Measurements from ENCODE around the gene WHAMM. TPM values are rescaled to one million over a fixed set of nuclear protein-coding genes. Genes with fewer than 3 reads are reported as not detected.
"Not testable (repeated sequence)": the region's sequence is repeated elsewhere in the genome, so short reads cannot be mapped to it uniquely, and the experiment has no call there.

The WHAMM gene
- total RNA-seq = 10 to 100 TPM; 91.2 to 99.7 TPM
- total RNA-seq = 63.7 to 120 reads per million in 2 donors

- Mint-ChIP-seq H3K4me3 (peak within 1 kb of the TSS; percentile 99), H3K36me3 (ENCODE audit: low read depth) (peaks cover 3% of the 10 kb centered on the region), H3K4me1 (peaks cover 32% of the 10 kb centered on the region), H3K27ac (peak within 1 kb of the TSS; percentile 100), H3K27me3 (peaks cover 6% of the 10 kb centered on the region)
- peak; percentile 94 for ATAC-seq
- H3K9me3 ChIP-seq (ENCODE audit: control insufficient read depth, low read length, poor library complexity, severe bottlenecking) = no peaks in the 10 kb centered on the region
- peak; percentile 86 to 93 (median 91) for DNase-seq
Observed at GRCh38 chr15:82809308-82810060, at the start of gene WHAMM. Gene WHAMM (plus strand): TSS chr15:82809628. CDS start chr15:82809727, 99 bp downstream.

- H3K9me3 ChIP-seq (ENCODE audit: control insufficient read depth, low read length, poor library complexity, severe bottlenecking) = no peaks in the 10 kb centered on the region
- peaks cover 20% of the 10 kb centered on the region for H3K4me1 Mint-ChIP-seq
- no peak overlapping the region for H3K27ac Mint-ChIP-seq
- peaks cover 18% of the 10 kb centered on the region for H3K36me3 Mint-ChIP-seq (ENCODE audit: low read depth)
- no peaks in the 10 kb centered on the region for H3K27me3 Mint-ChIP-seq
- H3K4me3 Mint-ChIP-seq = no peak overlapping the region
- no peak for DNase-seq
- no peak for ATAC-seq
Observed at GRCh38 chr15:82763361-82764116, 45.9 kb upstream of the WHAMM start.

- H3K9me3 ChIP-seq (ENCODE audit: control insufficient read depth, low read length, poor library complexity, severe bottlenecking) = no peaks in the 10 kb centered on the region
- H3K27me3 Mint-ChIP-seq = no peaks in the 10 kb centered on the region
- no peak for DNase-seq
- H3K36me3 Mint-ChIP-seq (ENCODE audit: low read depth) = peaks cover 16% of the 10 kb centered on the region
- no peak for ATAC-seq
- H3K4me1 Mint-ChIP-seq = peaks cover 17% of the 10 kb centered on the region
- no peak overlapping the region for H3K4me3 Mint-ChIP-seq
- no peak overlapping the region for H3K27ac Mint-ChIP-seq
Observed at GRCh38 chr15:82764117-82764490, 45.3 kb upstream of the WHAMM start.

GRCh38 chr15:82764740-82765139 is 44.7 kb upstream of the WHAMM start:
- H3K4me3 Mint-ChIP-seq = no peak overlapping the region
- peaks cover 16% of the 10 kb centered on the region for H3K36me3 Mint-ChIP-seq (ENCODE audit: low read depth)
- H3K27me3 Mint-ChIP-seq = no peaks in the 10 kb centered on the region
- H3K27ac Mint-ChIP-seq = no peak overlapping the region
- peaks cover 17% of the 10 kb centered on the region for H3K4me1 Mint-ChIP-seq
- DNase-seq (no peak), ATAC-seq (no peak)
- no peaks in the 10 kb centered on the region for H3K9me3 ChIP-seq (ENCODE audit: control insufficient read depth, low read length, poor library complexity, severe bottlenecking)

- peaks cover 11% of the 10 kb centered on the region for H3K36me3 Mint-ChIP-seq (ENCODE audit: low read depth)
- not testable (repeated sequence) for H3K4me3 Mint-ChIP-seq; ATAC-seq; DNase-seq; H3K9me3 ChIP-seq (ENCODE audit: control insufficient read depth, low read length, poor library complexity, severe bottlenecking); H3K27ac Mint-ChIP-seq; H3K27me3 Mint-ChIP-seq
- peaks cover 12% of the 10 kb centered on the region for H3K4me1 Mint-ChIP-seq
Observed at GRCh38 chr15:82766201-82766600, 43.2 kb upstream of the WHAMM start.

- ATAC-seq = no peak
- Mint-ChIP-seq H3K4me1 (peaks cover 15% of the 10 kb centered on the region), H3K36me3 (ENCODE audit: low read depth) (peaks cover 11% of the 10 kb centered on the region)
Observed at GRCh38 chr15:82767163-82767829, 42.1 kb upstream of the WHAMM start.

GRCh38 chr15:82768414-82769054 is 40.9 kb upstream of the WHAMM start:
- Mint-ChIP-seq H3K27ac (no peak overlapping the region), H3K27me3 (peaks cover 6% of the 10 kb centered on the region), H3K4me1 (peaks cover 13% of the 10 kb centered on the region), H3K36me3 (ENCODE audit: low read depth) (peaks cover 12% of the 10 kb centered on the region), H3K4me3 (no peak overlapping the region)
- H3K9me3 ChIP-seq (ENCODE audit: control insufficient read depth, low read length, poor library complexity, severe bottlenecking) = no peaks in the 10 kb centered on the region
- no peak for ATAC-seq
- no peak for DNase-seq

More at GRCh38 chr15:82767163-82767829, 42.1 kb upstream of the WHAMM start:
- H3K27ac Mint-ChIP-seq = no peak overlapping the region
- no peaks in the 10 kb centered on the region for H3K9me3 ChIP-seq (ENCODE audit: control insufficient read depth, low read length, poor library complexity, severe bottlenecking)
- H3K27me3 Mint-ChIP-seq = no peaks in the 10 kb centered on the region
- no peak overlapping the region for H3K4me3 Mint-ChIP-seq
- no peak for DNase-seq

GRCh38 chr15:82771789-82772607 is 37.4 kb upstream of the WHAMM start:
- ATAC-seq (no peak), DNase-seq (no peak)
- Mint-ChIP-seq H3K36me3 (ENCODE audit: low read depth) (peaks cover 6% of the 10 kb centered on the region), H3K4me1 (peaks cover 2% of the 10 kb centered on the region), H3K4me3 (no peak overlapping the region), H3K27me3 (peaks cover 11% of the 10 kb centered on the region), H3K27ac (no peak overlapping the region)
- H3K9me3 ChIP-seq (ENCODE audit: control insufficient read depth, low read length, poor library complexity, severe bottlenecking) = no peaks in the 10 kb centered on the region

- H3K27me3 Mint-ChIP-seq = peaks cover 11% of the 10 kb centered on the region
Observed at GRCh38 chr15:82774496-82774895, 34.9 kb upstream of the WHAMM start.

GRCh38 chr15:82778755-82779154 is 30.7 kb upstream of the WHAMM start:
- Mint-ChIP-seq H3K36me3 (ENCODE audit: low read depth) (peaks cover 4% of the 10 kb centered on the region), H3K27ac (no peak overlapping the region), H3K4me1 (peaks cover 2% of the 10 kb centered on the region), H3K4me3 (no peak overlapping the region), H3K27me3 (peaks cover 5% of the 10 kb centered on the region)
- H3K9me3 ChIP-seq (ENCODE audit: control insufficient read depth, low read length, poor library complexity, severe bottlenecking) = no peaks in the 10 kb centered on the region
- no peak for DNase-seq
- ATAC-seq = no peak

More at GRCh38 chr15:82774496-82774895, 34.9 kb upstream of the WHAMM start:
- DNase-seq (no peak), ATAC-seq (no peak)
- Mint-ChIP-seq H3K27ac (no peak overlapping the region), H3K4me3 (no peak overlapping the region), H3K36me3 (ENCODE audit: low read depth) (peaks cover 3% of the 10 kb centered on the region), H3K4me1 (peaks cover 2% of the 10 kb centered on the region)
- no peaks in the 10 kb centered on the region for H3K9me3 ChIP-seq (ENCODE audit: control insufficient read depth, low read length, poor library complexity, severe bottlenecking)

GRCh38 chr15:82781349-82781748 is 28.1 kb upstream of the WHAMM start:
- H3K4me3 Mint-ChIP-seq = no peak overlapping the region
- H3K9me3 ChIP-seq (ENCODE audit: control insufficient read depth, low read length, poor library complexity, severe bottlenecking) = no peaks in the 10 kb centered on the region
- ATAC-seq = no peak
- H3K36me3 Mint-ChIP-seq (ENCODE audit: low read depth) = peaks cover 4% of the 10 kb centered on the region
- H3K27me3 Mint-ChIP-seq = no peaks in the 10 kb centered on the region
- no peak for DNase-seq
- H3K4me1 Mint-ChIP-seq = peaks cover 2% of the 10 kb centered on the region
- no peak overlapping the region for H3K27ac Mint-ChIP-seq

GRCh38 chr15:82788496-82788895 is 20.9 kb upstream of the WHAMM start:
- H3K27ac Mint-ChIP-seq = no peak overlapping the region
- ATAC-seq (no peak), DNase-seq (no peak)
- H3K36me3 Mint-ChIP-seq (ENCODE audit: low read depth) = no peaks in the 10 kb centered on the region
- H3K9me3 ChIP-seq (ENCODE audit: control insufficient read depth, low read length, poor library complexity, severe bottlenecking) = no peaks in the 10 kb centered on the region
- H3K27me3 Mint-ChIP-seq = no peaks in the 10 kb centered on the region
- H3K4me3 Mint-ChIP-seq = no peak overlapping the region
- no peaks in the 10 kb centered on the region for H3K4me1 Mint-ChIP-seq

All from T-helper 17 cell (primary cell).